GM18499 (cell line): ENCODE measurements around the gene PEX1.
"Not testable (repeated sequence)": the region's sequence is repeated elsewhere in the genome, so short reads cannot be mapped to it uniquely, and the experiment has no call there.

Experiments
- ATAC-seq: cut with Tn5 transposase; IDR thresholded peaks from one replicate; pipeline ENCODE4 v1.9.1; 2021; ENCODE audit warnings: moderate number of reproducible peaks; ENCODE audit not compliant: insufficient read depth, unreplicated experiment

Gene PEX1

DNA sequence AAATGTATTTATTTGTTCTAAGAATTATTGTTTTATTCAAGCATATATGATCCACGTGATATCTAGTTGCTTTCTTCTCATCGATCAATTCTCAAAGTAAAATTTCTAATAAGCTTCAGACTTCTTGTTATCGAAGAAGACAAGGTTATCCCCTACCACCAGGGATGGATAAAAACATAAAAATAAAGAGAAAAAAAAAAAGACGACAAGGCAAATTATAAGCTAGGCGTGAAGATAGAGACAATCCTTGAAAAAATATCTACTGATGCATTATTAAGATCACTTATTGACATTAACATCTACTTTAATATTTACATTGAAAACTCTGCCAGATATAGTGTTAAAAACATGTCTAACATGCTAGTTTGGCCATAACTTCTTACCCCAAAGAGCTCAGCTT lies 19.4 kb downstream of the PEX1 start:
- ATAC-seq: no peak

GRCh38 chr7:92506363-92506762 lies 22.0 kb downstream of the PEX1 start:
- no peak for ATAC-seq

DNA sequence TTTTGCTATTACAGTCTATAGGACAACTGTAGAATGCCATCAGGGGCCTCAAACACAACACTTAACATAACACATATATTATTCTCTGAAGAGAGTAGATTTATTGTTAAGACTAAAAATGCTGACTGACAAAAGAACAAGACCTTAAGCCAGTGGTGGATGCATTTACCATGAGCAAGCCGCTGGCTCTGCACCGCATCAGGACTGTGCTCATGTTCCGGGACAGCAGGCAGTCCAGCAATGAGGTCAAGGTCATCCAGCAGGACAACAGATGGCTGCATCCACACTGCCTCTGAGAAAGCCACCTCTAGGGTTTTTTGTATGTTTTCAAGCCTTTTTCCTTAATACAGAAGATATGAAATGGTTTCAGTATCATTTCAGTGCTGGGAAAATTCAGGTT lies 23.8 kb downstream of the PEX1 start:
- no peak for ATAC-seq

- ATAC-seq: no peak
Observed at GRCh38 chr7:92503767-92504166, 24.6 kb downstream of the PEX1 start.

DNA sequence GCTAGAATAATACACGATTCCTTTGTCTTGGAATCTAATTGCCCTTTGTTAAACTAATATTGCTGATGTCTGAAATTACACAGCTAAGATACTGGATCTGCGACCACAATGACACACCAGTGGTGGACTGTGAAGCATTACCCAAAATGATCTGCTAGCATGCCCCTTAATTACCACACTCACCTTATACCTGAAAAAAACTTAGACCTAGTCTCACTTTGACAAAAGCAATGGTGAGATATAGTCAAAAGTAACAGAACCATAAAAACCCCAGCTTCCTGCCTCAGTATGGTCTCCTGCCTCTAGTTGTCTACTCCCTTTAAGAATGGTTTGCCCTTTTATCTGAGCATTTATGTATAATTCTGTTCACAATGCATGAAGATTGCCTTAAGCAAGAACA lies 29.8 kb downstream of the PEX1 start:
- no peak for ATAC-seq

GRCh38 chr7:92496876-92497275 lies 31.4 kb downstream of the PEX1 start:
- no peak for ATAC-seq

DNA sequence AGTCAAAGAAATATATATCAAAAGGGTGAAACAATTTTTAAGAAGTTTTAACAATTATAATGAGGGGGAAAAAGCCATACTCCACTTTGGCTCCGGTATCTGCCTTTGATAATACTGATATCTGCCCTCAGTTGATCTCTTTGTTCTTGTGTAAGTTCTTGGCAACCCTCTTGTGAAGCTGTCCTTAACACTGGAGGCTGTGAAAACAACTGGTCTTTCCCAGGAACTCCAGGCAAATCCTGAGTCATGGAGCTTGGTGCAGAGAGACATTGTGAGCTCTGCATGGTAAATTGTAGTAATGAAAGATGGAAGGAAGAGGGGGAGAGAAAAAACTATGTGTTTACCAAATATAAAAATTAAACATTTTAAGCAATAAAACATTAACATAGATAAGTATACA lies 38.7 kb downstream of the PEX1 start:
- no peak for ATAC-seq

GRCh38 chr7:92487804-92488203 lies 40.5 kb downstream of the PEX1 start:
- ATAC-seq: no peak

- ATAC-seq: no peak
Observed at GRCh38 chr7:92485974-92486373, 42.3 kb downstream of the PEX1 start.

GRCh38 chr7:92485267-92485892 lies 42.9 kb downstream of the PEX1 start:
- no peak for ATAC-seq

DNA sequence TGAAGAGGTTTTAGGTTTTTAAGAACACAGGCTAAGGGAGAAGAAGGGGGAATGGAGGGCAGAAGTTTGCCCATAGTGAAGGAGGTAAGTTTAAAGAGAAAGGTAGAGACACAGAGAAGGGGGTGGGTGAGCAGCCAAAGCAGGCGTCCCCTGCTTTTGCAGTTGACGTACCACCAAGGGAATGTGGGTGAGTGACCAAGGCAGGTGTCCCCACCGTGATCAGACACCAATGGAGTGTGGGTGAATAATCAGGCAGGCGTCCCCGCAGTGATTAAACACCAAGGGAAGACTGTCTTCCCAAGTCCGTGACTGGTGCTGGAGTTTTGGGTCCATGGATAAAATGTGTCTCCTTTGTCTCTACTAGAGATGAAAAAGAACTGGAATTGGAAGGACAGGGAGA lies 44.1 kb downstream of the PEX1 start:
- ATAC-seq: not testable (repeated sequence)

GRCh38 chr7:92483624-92484023 lies 44.7 kb downstream of the PEX1 start:
- not testable (repeated sequence) for ATAC-seq

GRCh38 chr7:92479146-92479545 lies 49.2 kb downstream of the PEX1 start:
- not testable (repeated sequence) for ATAC-seq

DNA sequence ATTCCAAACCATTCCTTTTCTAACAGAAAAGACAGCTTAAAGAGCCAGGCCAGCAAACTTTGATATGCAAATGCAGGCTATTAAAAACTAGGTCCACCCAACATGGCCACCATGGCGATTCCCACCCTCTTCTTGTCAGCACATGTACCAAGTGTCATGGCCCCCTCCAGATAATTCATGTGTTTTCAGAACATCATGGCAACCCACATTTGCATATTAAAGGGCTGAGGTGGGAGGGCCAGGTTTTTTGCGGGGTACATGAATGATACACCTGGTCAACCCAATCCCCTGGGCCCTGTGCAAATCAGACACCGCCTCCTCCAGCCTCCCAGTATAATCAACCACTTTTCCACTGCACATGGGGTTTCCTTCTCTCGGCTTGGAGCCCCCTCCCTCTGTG lies 49.6 kb downstream of the PEX1 start:
- ATAC-seq: no peak

- no peak for ATAC-seq
Observed at GRCh38 chr7:92478095-92478494, 50.2 kb downstream of the PEX1 start.

- not testable (repeated sequence) for ATAC-seq
Observed at GRCh38 chr7:92477681-92478080, 50.6 kb downstream of the PEX1 start, which contains the start of gene ERVW-1. Gene ERVW-1, minus strand, starts transcription at chr7:92477946. Its CDS starts 7,565 bp downstream, at chr7:92470381.

GRCh38 chr7:92475851-92476590 lies 52.3 kb downstream of the PEX1 start:
- ATAC-seq: not testable (repeated sequence)

DNA sequence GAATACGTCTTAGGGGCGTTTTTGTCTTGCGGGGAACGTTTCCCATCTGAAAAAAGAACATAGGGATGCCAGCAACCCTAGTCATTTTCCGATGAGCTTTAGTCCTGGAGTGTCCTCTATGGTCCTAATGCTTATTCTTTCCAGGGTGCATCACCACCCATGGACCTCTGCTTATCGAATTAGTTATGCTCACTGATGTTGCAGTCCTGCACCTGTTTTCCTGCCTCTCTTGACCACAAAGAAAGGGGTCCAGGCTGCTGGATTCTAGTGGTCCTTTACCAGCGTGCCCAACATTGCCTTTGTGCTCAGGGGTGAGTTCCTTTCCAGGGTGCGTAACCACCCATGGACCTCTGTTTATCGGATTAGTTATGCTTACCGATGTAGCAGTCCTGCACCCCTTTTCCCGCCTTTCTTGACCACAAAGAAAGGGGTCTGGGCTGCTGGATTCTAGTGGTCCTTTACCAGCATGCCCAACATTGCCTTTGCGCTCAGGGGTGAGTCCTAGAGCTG lies 53.0 kb downstream of the PEX1 start:
- ATAC-seq: not testable (repeated sequence)

DNA sequence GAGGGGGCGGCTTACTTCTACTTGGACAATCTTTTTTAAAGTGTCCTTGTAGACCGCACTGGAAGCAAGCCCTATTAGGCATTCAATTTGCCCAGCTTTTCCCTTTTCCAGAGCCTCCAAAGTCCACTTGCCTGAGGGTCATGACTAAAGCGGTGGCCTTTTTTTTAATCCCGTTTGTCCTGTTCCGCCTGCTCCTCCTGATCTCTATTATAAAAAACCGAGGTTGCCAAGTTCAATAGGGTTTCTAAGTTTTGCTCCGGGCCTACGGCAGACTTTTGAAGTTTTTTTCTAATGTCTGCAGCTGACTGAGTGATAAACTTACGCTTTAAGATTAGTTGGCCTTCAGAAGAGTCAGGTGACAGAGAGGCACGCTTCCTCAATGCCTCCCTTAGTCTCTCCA lies 54.3 kb downstream of the PEX1 start:
- not testable (repeated sequence) for ATAC-seq

- ATAC-seq: not testable (repeated sequence)
Observed at GRCh38 chr7:92468589-92468988, 59.7 kb downstream of the PEX1 start.

DNA sequence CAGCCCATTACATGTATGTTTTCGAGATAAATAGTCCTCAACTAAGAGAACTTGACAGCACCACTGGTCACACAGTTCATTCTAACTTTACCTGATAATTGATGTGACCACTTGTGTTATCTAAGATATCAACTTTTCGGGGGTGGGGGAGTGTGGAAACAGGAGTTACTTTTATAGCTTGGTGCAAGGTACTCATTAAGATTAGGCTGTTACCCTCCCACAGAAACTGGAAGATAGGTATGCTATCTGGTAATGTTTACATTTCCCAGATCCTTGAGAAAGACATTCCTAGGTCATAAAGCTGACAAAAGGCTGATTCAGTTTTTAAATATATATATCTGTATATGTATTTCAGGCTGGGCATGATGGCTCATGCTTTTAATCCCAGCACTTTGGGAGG lies 61.6 kb downstream of the PEX1 start:
- no peak for ATAC-seq

GRCh38 chr7:92464515-92464914 lies 63.8 kb downstream of the PEX1 start:
- ATAC-seq: no peak
